ENCODE measurements around the gene FBXO45.

- TF ChIP-seq CTCF (IDR thresholded peaks at IDR 0.05) (no peak), POLR2A (IDR thresholded peaks at IDR 0.05) (no peak)
Measured at GRCh38 chr3:196596355-196596754, 27.9 kb downstream of the FBXO45 start.
